ENCODE data around the gene PAX9.
"Not testable (repeated sequence)": the region's sequence is repeated elsewhere in the genome, so short reads cannot be mapped to it uniquely, and the experiment has no call there.

Gene PAX9

DNA sequence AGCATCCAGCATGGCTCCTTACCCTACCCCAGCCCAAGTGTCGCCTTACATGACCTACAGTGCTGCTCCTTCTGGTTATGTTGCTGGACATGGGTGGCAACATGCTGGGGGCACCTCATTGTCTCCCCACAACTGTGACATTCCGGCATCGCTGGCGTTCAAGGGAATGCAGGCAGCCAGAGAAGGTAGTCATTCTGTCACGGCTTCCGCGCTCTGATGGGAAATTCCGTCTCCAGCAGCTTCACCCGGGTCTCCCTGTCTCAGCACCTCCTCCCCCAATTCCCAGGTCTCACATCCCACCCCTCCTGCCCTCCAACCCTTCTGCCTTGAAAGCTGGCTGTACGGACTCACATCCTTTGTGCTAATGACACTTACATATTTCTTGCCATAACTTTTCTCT lies 14.6 kb downstream of the PAX9 start:
- DNase-seq = no peak

- DNase-seq = no peak
Observed at GRCh38 chr14:36682338-36682737, 20.7 kb downstream of the PAX9 start.

DNA sequence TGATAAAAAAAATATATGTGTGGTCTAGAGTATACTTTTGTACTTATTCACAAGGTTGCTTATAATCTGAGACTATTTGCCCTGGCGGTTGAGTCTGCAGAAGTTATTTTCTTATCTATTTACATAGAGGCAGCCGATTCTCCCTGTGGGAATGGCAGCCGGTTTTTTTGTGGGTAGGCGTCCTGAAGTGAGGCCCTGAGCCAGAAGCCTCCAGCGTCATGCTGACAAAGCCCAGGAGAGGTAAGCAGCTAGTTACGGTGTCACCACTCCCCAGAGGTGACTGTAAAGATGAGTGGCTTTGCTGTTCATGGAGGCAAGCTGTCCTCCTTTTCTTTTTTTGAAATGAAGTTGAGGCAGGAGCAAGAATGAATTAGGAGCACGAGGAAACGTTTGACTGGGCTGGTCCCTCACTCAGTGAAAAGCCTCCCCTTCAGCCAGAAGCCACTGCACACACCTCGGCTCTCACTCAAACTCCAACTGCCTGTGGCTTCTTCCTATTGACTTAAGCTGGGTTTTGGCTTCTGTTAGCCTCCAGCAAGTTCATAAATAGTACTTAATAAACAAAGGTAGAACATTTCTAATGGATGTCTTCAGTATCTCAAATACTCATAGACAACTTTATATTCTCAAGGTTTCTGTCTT lies 21.5 kb downstream of the PAX9 start:
- no peak for DNase-seq

GRCh38 chr14:36684946-36685345 lies 23.3 kb downstream of the PAX9 start:
- DNase-seq = no peak

DNA sequence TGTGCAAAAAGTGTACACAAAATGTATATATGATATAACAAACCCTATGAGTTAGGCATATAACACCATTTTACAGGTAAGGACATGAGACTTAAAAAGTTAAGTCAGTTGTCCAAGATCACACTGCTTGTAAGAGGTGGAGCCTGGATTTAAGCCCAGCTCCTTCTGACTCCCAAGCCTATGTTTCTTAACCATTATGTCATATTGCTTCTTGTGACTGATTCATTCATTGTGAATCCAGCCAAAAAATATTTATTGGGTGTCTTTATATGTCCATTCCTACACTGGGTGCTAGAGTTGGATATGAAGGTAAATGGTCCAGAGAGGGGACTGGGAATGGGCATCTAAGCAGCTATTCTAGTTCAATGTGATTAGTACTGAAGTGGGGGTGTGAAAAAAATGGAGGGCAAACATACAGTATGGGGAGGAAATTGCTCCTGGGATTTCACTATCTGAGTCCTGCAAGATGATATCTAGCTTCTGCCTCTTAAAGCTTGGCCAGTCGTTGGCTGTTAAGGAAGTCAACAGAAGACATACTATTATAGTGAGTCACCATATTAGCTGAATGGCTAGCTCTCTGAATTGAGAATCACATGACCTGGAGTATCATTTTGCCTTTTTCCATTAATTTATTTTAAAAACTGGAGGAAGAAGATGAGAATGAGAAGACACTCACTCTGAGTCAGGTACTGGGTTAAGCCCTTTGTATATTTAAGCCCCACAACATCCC lies 28.8 kb downstream of the PAX9 start:
- DNase-seq = no peak

GRCh38 chr14:36699420-36699819 lies 37.8 kb downstream of the PAX9 start:
- DNase-seq = not testable (repeated sequence)

GRCh38 chr14:36700651-36701050 lies 39.0 kb downstream of the PAX9 start:
- no peak for DNase-seq

DNA sequence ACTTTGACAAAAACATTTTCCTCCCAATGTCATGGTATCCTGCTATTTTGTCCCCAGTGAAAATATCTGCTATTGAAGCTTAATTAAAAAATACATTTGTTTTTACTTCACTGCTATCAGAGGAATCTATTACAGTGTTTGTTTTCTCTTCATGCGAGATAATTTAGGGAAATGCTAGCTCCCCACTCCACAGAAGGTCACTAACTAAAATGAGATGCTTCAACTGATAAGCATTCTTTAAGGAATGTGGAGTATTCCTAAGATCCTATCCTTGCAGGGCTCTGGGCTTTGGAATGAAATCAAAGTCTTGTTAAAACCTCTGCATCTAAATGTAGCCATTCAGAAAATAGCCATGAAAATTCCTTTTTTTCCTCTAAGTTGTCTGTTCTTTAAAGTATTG lies 39.5 kb downstream of the PAX9 start:
- DNase-seq = no peak

DNA sequence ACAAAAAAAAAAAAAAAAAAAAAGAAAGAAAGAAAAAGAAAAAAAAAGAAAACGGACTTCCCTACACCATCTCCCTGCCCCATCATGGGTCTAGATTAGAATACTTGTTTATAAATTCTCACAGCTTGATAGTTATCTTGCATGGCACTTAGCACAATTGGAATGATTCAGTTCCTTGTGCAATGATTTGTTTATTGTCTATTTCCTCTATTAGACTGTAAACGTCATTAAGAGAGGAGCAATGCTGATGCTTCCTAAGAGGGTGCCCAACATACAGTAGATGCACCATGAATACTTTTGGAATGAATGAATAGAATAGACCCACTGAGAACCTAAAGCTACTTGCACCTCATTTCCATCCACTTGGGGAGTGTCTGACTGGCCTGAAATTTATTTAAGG lies 40.8 kb downstream of the PAX9 start:
- no peak for DNase-seq

DNA sequence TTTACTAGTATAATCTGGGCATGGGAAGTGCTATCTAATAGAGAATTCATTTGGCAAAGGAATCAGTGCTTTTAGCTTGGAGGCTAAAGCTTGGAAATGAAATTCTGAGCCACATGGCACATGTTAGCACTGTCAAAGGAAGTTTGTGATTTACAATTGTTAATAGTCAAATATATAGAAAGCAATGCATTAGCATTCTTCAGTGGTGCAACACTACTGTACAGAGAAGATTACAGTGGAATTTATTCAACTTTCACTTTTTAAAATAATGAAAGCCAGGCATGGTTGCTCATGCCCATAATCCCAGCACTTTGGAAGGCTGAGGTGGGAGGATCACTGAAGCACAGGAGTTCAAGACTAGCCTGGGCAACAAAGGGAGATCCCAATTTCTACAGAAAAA lies 45.9 kb downstream of the PAX9 start:
- no peak for DNase-seq

DNA sequence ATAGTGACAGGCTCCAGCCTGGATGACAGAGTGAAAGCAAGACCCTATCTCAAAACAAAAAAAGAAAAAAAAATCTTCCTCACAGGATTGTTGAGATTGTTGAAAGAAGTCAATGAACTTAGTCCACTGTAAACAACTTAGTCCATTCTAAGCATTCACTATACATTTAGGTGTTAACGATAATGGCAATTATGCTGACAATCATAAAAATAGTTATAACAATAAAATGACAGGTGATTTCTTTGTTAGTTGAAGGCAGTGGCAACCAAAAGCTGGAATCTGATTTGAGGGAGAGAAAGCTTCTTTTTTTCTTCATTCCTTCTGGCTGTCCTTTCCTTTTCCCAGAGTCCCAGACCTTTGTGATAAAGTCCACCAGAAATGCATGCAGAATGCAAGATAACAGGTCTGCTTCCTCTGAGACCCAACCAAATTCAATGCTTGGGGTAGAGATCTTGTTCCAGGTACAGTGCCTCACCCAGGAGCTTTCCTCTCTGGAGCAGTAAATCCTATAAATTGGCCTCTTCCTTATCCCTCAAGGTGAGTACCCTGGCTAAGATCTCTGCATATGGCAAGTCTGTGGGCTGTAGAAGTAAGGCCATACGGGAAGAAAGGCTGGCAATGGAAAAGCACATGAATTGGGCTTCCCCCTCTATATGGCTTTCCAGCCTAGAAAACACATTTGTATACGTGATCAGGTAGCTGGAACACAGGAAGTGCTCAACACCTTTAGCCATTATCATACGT lies 52.5 kb downstream of the PAX9 start:
- no peak for DNase-seq

GRCh38 chr14:36716614-36717184 lies 55.0 kb downstream of the PAX9 start:
- no peak for DNase-seq

DNA sequence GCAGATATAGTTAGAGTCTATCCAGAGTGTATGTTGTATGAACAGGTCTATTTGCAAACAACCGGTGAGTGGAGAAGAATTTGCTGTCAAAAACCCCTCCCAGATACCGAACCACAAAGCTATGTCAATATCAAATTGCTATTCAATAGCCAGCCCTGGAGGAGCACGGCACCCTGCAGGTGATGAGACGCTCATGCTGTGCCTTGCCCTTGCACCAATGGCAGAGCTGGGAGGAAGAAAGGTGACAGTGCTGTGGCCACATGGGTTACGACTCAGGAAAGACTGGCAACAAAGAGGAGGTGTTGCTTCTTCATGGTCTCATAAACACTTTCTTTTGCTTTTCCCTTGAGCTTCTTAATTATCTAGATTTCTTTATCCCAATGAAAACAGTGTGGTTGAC lies 55.7 kb downstream of the PAX9 start:
- DNase-seq = no peak

GRCh38 chr14:36718216-36718615 lies 56.6 kb downstream of the PAX9 start:
- no peak for DNase-seq

DNA sequence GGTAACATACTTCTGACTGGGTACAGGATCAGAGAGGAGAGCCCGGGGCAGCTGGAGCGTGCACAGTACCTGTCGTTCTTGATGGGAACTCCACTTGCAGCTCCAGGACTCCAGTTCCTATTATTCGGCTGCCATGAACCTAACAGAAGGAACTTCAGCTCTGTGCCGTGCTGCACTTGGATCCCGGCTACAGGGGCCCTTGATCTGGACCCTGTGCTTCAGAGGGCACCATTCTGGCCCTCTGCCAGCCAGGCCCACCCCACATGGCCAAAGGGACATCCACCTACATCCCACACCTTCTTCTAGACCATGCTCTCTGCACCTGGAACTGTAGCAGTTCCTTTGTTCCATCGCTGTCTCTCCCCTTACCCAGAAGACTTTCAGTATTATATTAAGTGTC lies 58.2 kb downstream of the PAX9 start:
- no peak for DNase-seq

GRCh38 chr14:36720657-36721056 lies 59.0 kb downstream of the PAX9 start:
- no peak for DNase-seq

DNA sequence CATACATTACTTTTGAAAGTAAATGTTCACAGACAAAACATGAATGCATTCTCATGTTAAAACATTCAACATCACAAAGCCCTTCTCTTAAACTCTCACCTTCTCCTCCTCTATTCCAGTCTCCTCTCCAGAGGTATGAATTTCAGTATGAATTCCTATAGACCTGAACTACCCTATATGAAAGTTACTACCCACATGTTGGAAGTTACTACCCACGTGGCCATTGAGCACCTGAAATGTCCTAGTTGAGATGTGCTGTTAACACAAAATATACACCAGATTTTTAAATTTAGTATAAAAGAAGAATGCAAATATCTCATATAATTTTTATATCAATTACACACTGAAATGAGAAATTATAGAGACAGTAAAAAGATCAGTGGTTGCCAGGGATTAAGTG lies 60.2 kb downstream of the PAX9 start:
- DNase-seq = no peak

GRCh38 chr14:36723530-36723929 lies 61.9 kb downstream of the PAX9 start:
- no peak for DNase-seq

GRCh38 chr14:36724162-36724561 lies 62.5 kb downstream of the PAX9 start:
- DNase-seq = no peak

DNA sequence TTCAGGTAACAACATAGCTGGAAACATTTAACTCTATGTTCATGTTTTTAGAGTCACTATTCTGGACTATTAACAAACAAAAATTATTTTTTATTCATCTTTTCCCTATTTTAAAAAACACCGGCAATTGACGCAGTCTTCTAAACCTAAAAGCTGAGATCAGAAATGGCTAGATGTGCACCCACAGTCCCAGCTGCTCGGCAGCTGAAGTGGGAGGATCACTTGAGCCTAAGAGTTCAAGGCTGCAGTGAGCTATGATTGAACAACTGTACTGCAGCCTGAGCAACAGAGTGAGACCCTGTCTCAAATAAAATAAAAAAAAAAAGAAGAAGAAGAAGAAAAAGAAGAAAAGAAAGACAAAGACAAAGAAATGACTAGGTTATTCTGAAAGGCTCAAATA lies 64.5 kb downstream of the PAX9 start:
- DNase-seq = no peak
